DND-41 (cell line): ENCODE measurements around the gene PHACTR3.

Experiments
- CTCF ChIP-seq: IDR thresholded peaks from 2 replicates; pipeline ENCODE4 v1.5.1; 2012; ENCODE audit warnings: borderline replicate concordance, low read length, moderate library complexity, mild to moderate bottlenecking; ENCODE audit not compliant: poor library complexity, severe bottlenecking; ENCODE audit errors: extremely low read depth
- EZH2 ChIP-seq: IDR thresholded peaks from 3 replicates; pipeline ENCODE4 v1.6.1; 2012; ENCODE audit warnings: borderline replicate concordance, low read depth, mild to moderate bottlenecking, moderate library complexity, low read length, inconsistent platforms; ENCODE audit not compliant: severe bottlenecking

GRCh38 chr20:59787538-59787890 lies 183.2 kb downstream of the PHACTR3 start:
- TF ChIP-seq EZH2 = no peak
- TF ChIP-seq CTCF = no peak
